HG03025 (cell line): Measurements from ENCODE around the gene CHST3.
"Not testable (repeated sequence)": the region's sequence is repeated elsewhere in the genome, so short reads cannot be mapped to it uniquely, and the experiment has no call there.

Experiments
- ATAC-seq: cut with Tn5 transposase; IDR thresholded peaks from one replicate; pipeline ENCODE4 v1.9.1; 2021; ENCODE audit warnings: mild to moderate bottlenecking, moderate library complexity; ENCODE audit not compliant: unreplicated experiment, low FRiP score

CHST3 gene

GRCh38 chr10:72026278-72027111 is 62.3 kb downstream of the CHST3 start:
- no peak for ATAC-seq

DNA sequence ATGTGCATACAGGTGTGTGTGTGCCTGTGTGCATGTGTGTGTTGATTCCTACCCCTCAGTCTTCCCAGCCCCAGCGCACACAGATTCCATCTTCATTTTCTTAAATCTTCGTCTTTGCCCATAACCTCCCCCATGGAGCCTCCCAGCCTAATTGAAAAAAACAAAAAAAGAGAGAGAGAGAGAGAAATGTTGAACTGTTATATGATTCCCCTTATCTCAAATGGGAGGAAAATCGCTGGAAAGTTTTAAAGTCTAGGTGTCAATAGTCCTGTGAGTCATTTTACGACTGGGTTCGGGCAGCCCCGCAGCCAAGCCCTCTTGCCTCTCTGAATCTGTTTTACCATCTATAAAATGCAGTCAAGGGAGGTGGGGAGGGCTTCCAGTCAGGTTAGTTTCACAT is 63.3 kb downstream of the CHST3 start:
- ATAC-seq, result no peak

DNA sequence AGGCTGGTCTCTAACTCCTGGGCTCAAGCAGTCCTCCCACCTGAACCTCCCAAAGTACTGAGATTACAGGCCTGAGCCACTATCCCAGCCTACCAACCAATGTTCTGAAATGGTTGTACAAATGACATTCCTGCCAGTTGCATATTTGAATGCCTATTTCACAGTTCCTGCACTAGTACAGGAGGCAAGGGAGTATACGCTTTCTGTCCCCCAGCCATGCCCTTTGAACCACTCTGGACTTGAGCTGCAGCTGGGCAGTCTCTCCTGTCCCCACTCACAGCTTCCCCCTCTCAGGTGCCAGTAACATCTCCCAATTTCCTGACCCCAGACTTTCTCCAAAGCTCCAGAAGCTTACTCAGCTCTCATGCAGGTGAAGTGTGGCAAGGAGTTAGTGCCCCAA is 65.2 kb downstream of the CHST3 start:
- ATAC-seq, result no peak

DNA sequence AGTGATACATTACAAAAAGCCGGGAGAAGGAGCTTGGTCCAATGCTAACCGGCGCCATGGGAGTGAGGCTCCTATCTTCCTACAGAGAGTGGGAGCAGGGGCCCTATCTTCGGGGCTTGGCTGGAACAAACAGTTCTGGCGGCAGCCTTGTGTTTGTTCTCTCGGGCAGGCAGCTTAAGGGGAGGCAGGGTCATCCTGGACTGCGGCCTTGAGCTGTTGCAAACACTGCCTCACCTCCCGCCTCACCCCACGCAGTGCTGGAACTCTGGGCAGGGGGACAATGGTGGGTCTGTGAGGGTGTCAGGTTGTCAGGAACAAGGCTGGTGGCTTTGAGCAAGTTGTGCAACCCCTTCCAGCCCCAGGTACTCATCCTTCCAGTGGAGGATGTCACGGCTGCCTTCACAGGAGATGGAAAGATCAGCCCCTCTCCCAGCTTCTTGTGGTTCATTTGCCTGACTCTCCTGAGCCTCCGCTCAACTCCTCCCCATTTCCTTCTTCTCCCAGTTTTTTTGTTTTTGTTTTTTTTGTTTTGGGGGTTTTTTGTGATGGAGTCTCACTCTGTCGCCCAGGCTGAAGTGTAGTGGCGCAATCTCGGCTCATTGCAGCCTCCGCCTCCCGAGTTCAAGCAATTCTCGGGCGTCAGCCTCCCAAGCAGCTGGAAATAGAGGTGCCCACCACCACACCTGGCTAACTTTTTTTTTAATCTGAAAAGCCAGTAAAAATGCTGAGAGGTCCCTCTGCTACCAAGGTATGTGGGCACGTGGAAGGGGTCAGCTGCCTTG is 66.8 kb downstream of the CHST3 start:
- no peak for ATAC-seq

DNA sequence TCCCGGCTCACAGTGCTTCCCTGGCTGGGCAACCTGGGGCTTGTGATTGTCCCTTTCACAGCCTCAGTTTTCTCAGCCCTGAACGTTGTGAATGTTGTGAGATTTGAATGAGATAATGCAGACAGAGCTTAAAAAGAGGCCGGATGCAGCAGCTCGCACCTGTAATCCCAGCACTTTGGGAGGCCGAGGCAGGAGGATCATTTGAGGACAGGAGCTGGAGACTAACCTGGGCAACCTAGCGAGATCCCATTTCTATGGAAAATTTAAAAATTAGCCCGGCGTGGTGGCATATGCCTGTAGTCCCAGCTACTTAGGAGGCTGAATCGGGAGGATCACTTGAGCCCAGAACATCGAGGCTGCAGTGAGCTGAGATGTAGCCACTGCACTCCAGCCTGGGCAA is 67.5 kb downstream of the CHST3 start:
- ATAC-seq, result no peak

DNA sequence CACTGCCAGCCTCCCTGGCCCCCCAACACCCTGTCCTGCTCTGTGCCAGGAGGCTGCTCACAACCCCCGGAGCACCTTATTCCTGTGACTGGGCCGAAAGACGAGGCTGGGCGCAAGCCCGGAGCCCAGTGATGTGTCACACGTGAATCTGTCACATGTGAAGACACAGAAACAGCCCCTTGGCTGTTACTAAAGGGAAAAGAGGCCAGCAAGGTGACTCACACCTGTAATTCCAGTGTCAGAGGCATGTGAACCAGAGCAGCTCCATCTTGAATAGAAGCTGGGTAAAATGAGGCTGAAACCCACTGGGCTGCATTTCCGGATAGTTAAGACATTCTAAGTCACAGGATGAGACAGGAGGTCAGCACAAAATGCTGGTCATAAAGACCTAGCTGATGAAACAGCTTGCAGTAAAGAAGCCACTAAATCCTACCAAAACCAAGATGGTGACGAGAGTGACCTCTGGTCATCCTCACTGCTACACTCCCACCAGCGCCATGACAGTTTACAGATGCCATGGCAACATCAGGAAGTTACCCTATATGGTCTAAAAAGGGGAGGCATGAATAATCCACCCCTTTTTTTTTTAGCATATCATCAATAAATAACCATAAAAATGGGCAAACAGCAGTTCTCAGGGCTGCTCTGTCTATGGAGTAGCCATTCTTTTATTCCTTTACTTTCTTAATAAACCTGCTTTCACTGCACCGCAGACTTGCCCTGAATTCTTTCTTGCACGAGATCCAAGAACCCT is 68.4 kb downstream of the CHST3 start:
- not testable (repeated sequence) for ATAC-seq

DNA sequence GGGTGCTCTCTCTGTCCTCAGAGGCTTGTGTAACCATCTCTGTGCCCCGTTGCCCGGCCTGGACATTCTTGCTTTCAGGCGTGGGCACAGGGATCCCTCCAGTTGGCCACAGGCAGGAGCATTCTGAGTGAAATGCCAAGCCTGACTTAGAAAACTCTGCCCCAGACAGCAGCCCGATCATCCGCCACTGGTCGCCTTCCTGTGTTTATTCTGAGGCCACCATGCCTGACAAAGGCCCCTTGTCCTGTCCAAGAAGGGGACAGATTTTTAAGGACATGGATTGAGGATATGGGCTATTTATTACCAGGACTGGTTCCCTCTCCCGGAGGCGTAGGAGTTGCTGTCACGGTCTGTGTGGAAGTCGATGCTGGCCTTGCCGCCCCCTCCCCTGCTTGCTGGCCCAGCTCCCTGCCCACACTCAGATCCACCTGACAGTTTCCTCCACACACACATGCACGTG is 69.9 kb downstream of the CHST3 start:
- ATAC-seq, result no peak

- ATAC-seq, result no peak
Observed at GRCh38 chr10:72034761-72035160, 70.6 kb downstream of the CHST3 start.

DNA sequence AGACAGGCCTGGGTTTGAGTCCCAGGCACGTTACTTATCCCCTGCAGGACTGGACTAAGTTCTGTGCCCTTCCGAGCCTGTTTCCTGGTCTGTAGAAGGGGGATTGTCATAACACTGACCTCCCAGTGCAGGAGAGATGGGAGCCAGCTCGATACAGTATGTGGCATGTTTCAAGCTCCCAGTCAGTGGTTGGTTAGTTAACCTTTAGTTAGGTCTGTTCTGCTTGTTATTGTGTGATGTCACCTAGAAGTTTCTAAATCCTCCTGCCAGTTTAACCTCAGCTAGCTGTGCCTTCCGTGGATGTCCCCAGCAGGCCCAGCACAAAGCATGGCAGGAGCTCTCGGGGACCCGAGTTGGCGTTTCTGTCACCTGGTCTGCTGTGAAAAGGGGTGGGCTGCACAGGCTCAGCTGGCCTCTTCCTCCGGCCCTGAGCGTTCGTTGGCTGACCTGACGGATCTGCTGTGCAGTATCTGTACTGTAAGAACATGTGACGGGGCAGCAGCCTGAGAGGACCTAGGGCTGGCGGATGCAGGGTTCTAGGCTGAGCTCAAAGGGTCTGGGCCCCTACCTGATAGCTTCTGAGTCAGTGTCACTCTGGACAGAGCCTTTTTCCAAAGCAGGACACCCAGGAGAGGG is 71.2 kb downstream of the CHST3 start:
- no peak for ATAC-seq

GRCh38 chr10:72037266-72037665 is 73.1 kb downstream of the CHST3 start:
- no peak for ATAC-seq

DNA sequence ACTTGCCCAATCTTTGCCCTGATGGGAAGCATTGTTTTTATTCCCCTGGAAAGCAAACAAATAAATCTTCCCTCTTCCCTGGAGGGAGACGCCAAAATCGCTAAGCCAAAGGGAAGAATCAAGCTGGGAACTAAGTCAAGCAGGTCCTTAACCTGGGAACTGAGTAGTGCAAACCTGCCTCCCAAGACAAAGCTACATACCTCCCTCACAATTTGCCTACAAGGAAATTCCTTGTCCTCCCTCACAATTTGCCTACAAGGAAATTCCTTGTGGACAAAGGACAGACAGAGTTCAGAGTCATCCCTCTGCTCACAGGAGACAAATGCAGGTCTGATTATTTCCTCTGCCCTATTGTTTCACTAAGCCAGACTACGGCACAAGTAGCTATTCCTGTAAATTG is 73.6 kb downstream of the CHST3 start:
- no peak for ATAC-seq

DNA sequence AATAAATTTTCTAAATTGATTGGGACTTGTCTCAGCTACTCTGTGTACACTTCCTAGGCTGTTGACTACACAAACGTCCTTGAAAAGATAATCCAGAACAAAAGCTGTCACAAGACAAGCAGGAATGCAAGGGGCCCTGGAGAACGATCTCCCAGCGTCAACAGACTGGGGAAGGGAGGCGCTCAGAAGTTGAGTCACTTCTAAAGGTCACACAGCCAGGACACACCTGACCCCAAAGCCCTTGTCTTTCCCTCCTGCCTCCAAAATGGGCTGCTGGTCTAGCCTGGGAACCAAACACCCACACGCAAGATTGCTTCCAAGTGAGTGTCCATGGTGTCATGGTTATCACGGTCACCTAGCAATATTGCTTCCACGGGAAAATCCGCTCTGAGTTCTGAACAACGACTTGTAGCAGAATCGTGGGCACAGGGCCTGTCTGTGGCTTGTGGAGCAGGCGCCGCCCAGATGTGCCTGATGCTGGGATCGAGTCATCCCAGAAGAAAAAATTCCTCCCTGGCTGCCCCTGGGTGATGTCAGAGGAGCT is 74.3 kb downstream of the CHST3 start:
- ATAC-seq, result no peak

GRCh38 chr10:72039377-72039776 is 75.2 kb downstream of the CHST3 start:
- no peak for ATAC-seq

DNA sequence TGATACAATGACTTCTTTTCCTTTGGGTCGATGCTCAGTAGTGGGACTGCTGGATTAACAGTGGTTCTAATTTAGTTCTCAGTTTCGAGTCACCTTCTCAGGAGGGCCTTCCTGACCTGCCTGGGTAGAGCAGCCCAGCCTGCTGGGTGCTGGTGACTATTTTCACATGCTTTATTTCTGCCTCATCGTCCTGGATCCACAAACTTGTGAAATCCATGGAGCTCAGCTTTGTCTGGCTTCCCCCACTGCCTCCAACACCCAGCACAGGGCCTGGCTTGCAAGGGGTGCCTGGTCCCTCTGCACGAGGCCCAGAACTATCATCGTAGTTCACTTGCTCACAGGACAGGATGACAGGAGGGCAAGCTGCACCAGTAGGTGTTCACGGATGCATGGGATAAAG is 77.3 kb downstream of the CHST3 start:
- ATAC-seq, result no peak

DNA sequence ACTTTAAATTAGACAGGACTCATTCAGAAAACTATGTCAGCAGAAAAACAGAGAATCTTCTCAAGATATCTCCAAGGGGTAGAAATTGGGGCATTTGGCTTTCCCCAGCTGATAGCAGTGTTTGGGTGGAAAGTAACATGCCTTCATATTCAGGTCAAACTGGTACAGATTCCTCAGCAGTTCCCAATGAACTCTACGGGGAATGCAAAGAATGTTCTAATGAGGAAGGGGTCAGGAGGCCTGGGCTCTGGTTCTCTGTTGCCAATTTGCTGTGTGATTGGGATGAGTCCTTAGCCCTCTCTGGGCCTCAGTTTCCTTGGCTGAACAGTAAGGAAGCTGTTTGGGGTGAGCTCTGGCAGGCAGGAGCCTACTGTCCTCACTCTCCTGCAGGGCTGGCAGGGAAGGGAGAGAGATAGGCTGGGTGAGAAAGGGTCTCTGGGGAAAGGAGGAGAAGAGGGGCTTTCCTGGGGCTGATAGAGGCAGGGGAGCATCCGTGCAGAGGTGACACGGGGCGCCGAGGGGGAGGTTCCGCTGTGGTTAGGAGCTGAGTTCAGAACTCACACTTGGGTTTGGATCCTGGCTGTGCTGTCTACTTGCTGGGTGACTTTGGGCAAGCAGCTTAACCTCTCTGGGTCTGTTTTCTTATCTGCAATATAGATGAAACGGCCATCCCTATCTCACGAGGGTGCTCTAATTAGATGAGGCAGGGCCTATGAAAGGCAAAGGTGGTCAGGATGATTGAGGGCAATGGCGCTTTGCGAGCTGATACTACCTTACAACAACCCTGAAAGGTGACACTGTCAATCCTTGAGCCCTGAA is 79.0 kb downstream of the CHST3 start:
- no peak for ATAC-seq

DNA sequence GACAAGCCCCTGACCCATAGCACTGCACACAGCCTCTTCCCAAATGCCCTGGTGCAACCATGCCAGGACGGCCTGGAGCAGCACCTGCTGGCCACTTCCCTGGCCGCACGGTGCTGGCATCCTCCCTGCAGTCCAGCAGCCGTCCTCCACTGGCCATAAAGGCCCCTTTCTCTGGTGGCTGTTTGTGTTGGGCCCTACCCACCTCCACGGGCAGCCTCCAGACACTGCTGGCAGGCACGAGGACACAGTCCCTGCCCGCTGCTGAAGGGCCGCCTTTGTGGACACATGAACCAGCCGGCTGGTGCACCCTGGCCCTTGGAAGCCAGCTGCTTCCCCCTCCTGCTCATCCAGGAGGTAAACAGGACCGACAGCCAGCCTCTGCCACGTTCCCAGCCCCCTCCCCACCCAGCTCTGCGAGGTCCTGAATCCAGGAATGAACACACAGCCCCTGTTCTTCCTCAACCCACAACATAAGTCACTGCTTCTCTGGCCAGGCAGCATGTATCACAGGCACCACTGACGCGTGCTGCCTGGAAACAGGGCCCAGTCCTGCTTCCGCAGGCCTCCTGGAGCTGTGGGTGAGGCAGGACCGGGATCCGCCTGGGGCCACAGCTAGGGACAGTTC is 80.3 kb downstream of the CHST3 start:
- ATAC-seq, result no peak

DNA sequence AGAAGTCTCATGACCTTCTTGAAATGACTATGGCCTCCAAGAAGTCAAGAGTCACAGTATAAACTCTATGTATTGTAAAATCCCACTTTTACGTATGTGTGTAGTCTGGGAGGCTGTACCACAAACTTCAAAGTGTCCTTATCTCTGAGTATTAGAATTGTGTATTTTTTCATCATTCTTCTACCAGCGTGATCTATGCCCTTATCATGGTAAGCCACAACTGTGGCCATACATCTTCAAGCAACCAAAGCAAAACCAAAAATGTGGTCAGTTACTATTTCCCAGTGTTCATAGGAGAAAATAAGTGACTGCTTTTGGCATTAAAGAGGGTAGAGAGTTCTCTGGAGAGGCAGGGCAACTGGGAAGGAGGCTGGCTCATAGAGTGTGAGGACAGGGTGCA is 81.4 kb downstream of the CHST3 start:
- ATAC-seq, result no peak

GRCh38 chr10:72048450-72049124 is 84.4 kb downstream of the CHST3 start:
- ATAC-seq, result no peak
